SK-N-SH (cell line): ENCODE measurements around the gene MORN3. TPM values are rescaled to one million over a fixed set of nuclear protein-coding genes. Genes with fewer than 3 reads are reported as not detected.

Experiments
- CTCF ChIA-PET: fragments of 300-600, 350-600 bp; formaldehyde crosslinking; extraction: SDS; loops from one replicate; lab custom pipeline; 2021; lab: Yijun Ruan, JAX
- POLR2A ChIA-PET: fragments of 350-600 bp; sonication (Branson Sonifier 250); formaldehyde crosslinking; extraction: SDS; loops from one replicate; lab custom pipeline; 2020; ENCODE audit warnings: antibody characterized with exemption, inconsistent platforms; lab: Yijun Ruan, JAX
- DNase-seq: peaks from one replicate; pipeline ENCODE4 v3.0.0; 2012
- H2AFZ ChIP-seq: fragments of 200-600 bp; sonication (generic); 2 replicates; pipeline ENCODE4 v1.8.1; 2016; ENCODE audit warnings: antibody characterized with exemption, mild to moderate bottlenecking, low read depth
- H3F3A ChIP-seq: fragments of 200-600 bp; sonication (generic); replicated peaks from 2 replicates; pipeline ENCODE3; 2016; ENCODE audit warnings: antibody characterized with exemption, mild to moderate bottlenecking; ENCODE audit not compliant: insufficient read depth
- H3K27ac ChIP-seq, 2 experiments: fragments of 200-500 bp in 1 of 2; fragments of 200-600 bp in 1 of 2; sonication (Bioruptor generic) in 1 of 2; sonication (generic), shearing (Covaris generic) in 1 of 2; 2 replicates each; pipeline versions ENCODE4 v1.5.1 to v1.6.1; 2014 to 2016; ENCODE audit warnings: low read depth in 2 of 2, inconsistent platforms in 1 of 2, low read length in 1 of 2, mild to moderate bottlenecking in 1 of 2, mixed read lengths in 1 of 2
- H3K27me3 ChIP-seq: fragments of 200-600 bp; sonication (generic), shearing (Covaris generic); 2 replicates; pipeline ENCODE4 v1.6.1; 2016; ENCODE audit warnings: mixed run types; ENCODE audit not compliant: insufficient read depth
- H3K36me3 ChIP-seq, 2 experiments: fragments of 200-500 bp in 1 of 2; fragments of 200-600 bp in 1 of 2; sonication (Bioruptor generic) in 1 of 2; sonication (generic) in 1 of 2; replicated peaks in 1 of 2; 2 replicates each; pipeline versions ENCODE3 to v1.5.1; 2014 to 2016; ENCODE audit warnings: low read length in 1 of 2, mild to moderate bottlenecking in 1 of 2; ENCODE audit not compliant: insufficient read depth in 2 of 2, control insufficient read depth in 1 of 2
- H3K4me1 ChIP-seq, 2 experiments: fragments of 200-500 bp in 1 of 2; fragments of 200-600 bp in 1 of 2; sonication (Bioruptor generic) in 1 of 2; sonication (generic), shearing (Covaris generic) in 1 of 2; 2 replicates each; pipeline versions ENCODE4 v1.5.1 to v1.6.1; 2014 to 2016; ENCODE audit warnings: low read depth in 1 of 2, low read length in 1 of 2, mixed run types in 1 of 2; ENCODE audit not compliant: insufficient read depth in 2 of 2, control insufficient read depth in 1 of 2
- H3K4me2 ChIP-seq: fragments of 200-600 bp; sonication (generic), shearing (Covaris generic); 2 replicates; pipeline ENCODE4 v1.6.1; 2017; ENCODE audit warnings: mixed run types
- H3K4me3 ChIP-seq, 2 experiments: fragments of 200-500 bp in 1 of 2; fragments of 200-600 bp in 1 of 2; sonication (Bioruptor generic) in 1 of 2; sonication (generic), shearing (Covaris generic) in 1 of 2; 2 replicates each; pipeline versions ENCODE4 v1.5.1 to v1.8.1; 2014 to 2016; ENCODE audit warnings: low read depth in 2 of 2, inconsistent platforms in 1 of 2, low read length in 1 of 2, mild to moderate bottlenecking in 1 of 2, mixed read lengths in 1 of 2, moderate library complexity in 1 of 2
- H3K79me2 ChIP-seq: fragments of 200-600 bp; sonication (generic); 2 replicates; pipeline ENCODE4 v1.8.1; 2017; ENCODE audit warnings: mild to moderate bottlenecking; ENCODE audit not compliant: insufficient read depth
- H3K9ac ChIP-seq: fragments of 200-600 bp; sonication (generic); 2 replicates; pipeline ENCODE4 v1.6.1; 2017; ENCODE audit warnings: mixed run types
- H3K9me2 ChIP-seq: fragments of 200-600 bp; sonication (generic); 2 replicates; pipeline ENCODE4 v1.6.1; 2017; ENCODE audit warnings: mixed run types
- H3K9me3 ChIP-seq: fragments of 200-600 bp; sonication (generic); 2 replicates; pipeline ENCODE4 v1.6.1; 2017; ENCODE audit warnings: mixed run types, mild to moderate bottlenecking, moderate library complexity
- H4K20me1 ChIP-seq: fragments of 200-600 bp; sonication (generic); 2 replicates; pipeline ENCODE4 v1.6.1; 2017; ENCODE audit warnings: mild to moderate bottlenecking, mixed run types; ENCODE audit not compliant: insufficient read depth
- CHD2 ChIP-seq: fragments of 150-350 bp; IDR thresholded peaks from 2 replicates; pipeline ENCODE4 v1.6.1; 2018; ENCODE audit warnings: low read length; ENCODE audit not compliant: partially characterized antibody
- ELF1 ChIP-seq: IDR thresholded peaks from 2 replicates; pipeline ENCODE4 v1.4.0; 2012
- EP300 ChIP-seq, 2 experiments: IDR thresholded peaks; 2 replicates each; pipeline versions ENCODE4 v1.4.0 to v1.6.1; 2012; ENCODE audit warnings: borderline replicate concordance in 1 of 2, low read depth in 1 of 2, low read length in 1 of 2
- EZH2phosphoT487 ChIP-seq: fragments of 200-600 bp; sonication (generic); IDR thresholded peaks from 2 replicates; pipeline ENCODE4 v1.6.1; 2017; ENCODE audit warnings: low read depth, mixed run types, mild to moderate bottlenecking, antibody characterized with exemption, moderate library complexity, borderline replicate concordance
- FOSL2 ChIP-seq: IDR thresholded peaks from 2 replicates; pipeline ENCODE4 v1.4.0; 2012; ENCODE audit warnings: low read depth, mild to moderate bottlenecking, moderate library complexity, borderline replicate concordance
- FOXJ3 ChIP-seq: sonication (generic); formaldehyde crosslinking; IDR thresholded peaks from 2 replicates; pipeline ENCODE4 v1.5.1; 2020; ENCODE audit warnings: mild to moderate bottlenecking, missing genetic modification reagents
- FOXM1 ChIP-seq: IDR thresholded peaks from 2 replicates; pipeline ENCODE4 v1.4.0; 2012; ENCODE audit warnings: low read depth, mild to moderate bottlenecking
- GABPA ChIP-seq: IDR thresholded peaks from 2 replicates; pipeline ENCODE4 v1.4.0; 2012; ENCODE audit warnings: low read depth, mild to moderate bottlenecking
- JUND ChIP-seq: IDR thresholded peaks from 2 replicates; pipeline ENCODE4 v1.4.0; 2012
- POLR2AphosphoS5 ChIP-seq: IDR thresholded peaks from 2 replicates; pipeline ENCODE4 v1.6.1; 2012; ENCODE audit warnings: low read depth, low read length
- RAD21 ChIP-seq: IDR thresholded peaks from 2 replicates; pipeline ENCODE4 v1.6.1; 2012; ENCODE audit warnings: mild to moderate bottlenecking, low read length
- RCOR1 ChIP-seq: fragments of 150-350 bp; IDR thresholded peaks from 2 replicates; pipeline ENCODE4 v1.6.1; 2017; ENCODE audit warnings: antibody characterized with exemption, low read length
- SMC3 ChIP-seq: IDR thresholded peaks from 2 replicates; pipeline ENCODE4 v1.6.1; 2012; ENCODE audit warnings: low read depth, low read length, improper control_type of control experiment
- TAF1 ChIP-seq: IDR thresholded peaks from 2 replicates; pipeline ENCODE4 v1.6.1; 2012; ENCODE audit warnings: low read depth, mild to moderate bottlenecking, low read length, moderate library complexity, borderline replicate concordance
- TEAD4 ChIP-seq: IDR thresholded peaks from 2 replicates; pipeline ENCODE4 v1.4.0; 2012; ENCODE audit warnings: mild to moderate bottlenecking, borderline replicate concordance; ENCODE audit not compliant: insufficient read depth
- WGBS: methylation state at CpG from one replicate; pipeline ENCODE4 v1.1.6; 2017; ENCODE audit warnings: low lambda C conversion rate; 5-methylcytosine and 5-hydroxymethylcytosine counted together
- polyA plus RNA-seq, 3 experiments: library from polyadenylated mRNA; depleted of rRNA; stranded (reverse); fragments of >200 nt; gene quantifications; 2 replicates each; pipeline ENCODE4 v1.2.3, GENCODE V29; 2012
- TF ChIP-seq, protein P1 (sequence below): IDR thresholded peaks from 2 replicates; pipeline ENCODE4 v1.4.0; 2012; ENCODE audit warnings: low read depth, borderline replicate concordance
- TF ChIP-seq, protein P2 (sequence below): IDR thresholded peaks from 2 replicates; pipeline ENCODE4 v1.6.1; 2012; ENCODE audit warnings: mild to moderate bottlenecking, low read depth, low read length, moderate library complexity
- TF ChIP-seq, protein P3 (sequence below): IDR thresholded peaks from 2 replicates; pipeline ENCODE4 v1.4.0; 2012; ENCODE audit warnings: low read depth
- TF ChIP-seq, protein P4 (sequence below): IDR thresholded peaks from 2 replicates; pipeline ENCODE4; 2012

The MORN3 gene
- polyA plus RNA-seq, 1 of the 3 experiments (the other 2 are of a cell fraction): 2.7 TPM

DNA sequence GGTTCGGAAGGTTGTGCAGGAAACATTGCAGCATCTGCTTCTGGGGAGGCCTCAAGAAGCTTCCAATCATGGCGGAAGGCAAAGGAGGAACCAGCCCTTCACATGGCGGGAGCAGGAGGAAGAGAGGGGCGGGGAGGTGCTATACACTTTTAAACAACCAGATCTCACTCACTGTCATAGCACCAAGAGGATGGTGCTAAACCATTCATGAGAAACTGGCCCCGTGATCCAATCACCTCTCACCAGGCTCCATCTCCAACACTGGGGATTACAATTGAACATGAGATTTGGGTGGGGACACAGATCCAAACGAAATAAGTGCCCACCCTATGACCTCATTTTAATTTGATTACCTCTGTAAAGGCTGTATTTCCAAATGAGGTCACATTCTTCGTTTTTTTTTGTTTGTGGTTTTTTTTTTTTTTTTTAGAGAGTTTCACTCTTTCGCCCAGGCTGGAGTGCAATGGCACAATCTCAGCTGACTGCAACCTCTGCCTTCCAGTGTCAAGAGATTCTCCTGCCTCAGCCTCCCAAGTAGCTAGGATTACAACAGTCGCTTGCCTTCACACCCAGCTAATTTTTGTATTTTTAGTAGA is 54.5 kb downstream of the MORN3 start:
- H3K4me3 ChIP-seq: no peak overlapping the region
- no peaks in the 10 kb centered on the region for H3K79me2 ChIP-seq
- H3K27me3 ChIP-seq: no peaks in the 10 kb centered on the region
- peaks cover 0 to 7% of the 10 kb centered on the region in 2 experiments; a peak in 1 of 4 replicates for H3K4me1 ChIP-seq
- no peak for DNase-seq
- ChIA-PET CTCF (interaction anchor here (0.6 to 1.9 kb wide), 4 partner anchors 10 to 62 kb away, joined by 3 to 6 read pairs (median 4); no protein-coding TSS in a partner anchor), POLR2A (interaction anchor here (0.6 kb wide), 1 partner anchor 35 kb away, joined by 3 read pairs; no protein-coding TSS in a partner anchor)
- no peaks in the 10 kb centered on the region for H3K9me2 ChIP-seq
- TF ChIP-seq SMC3 (no peak), TAF1 (no peak)
- TF ChIP-seq, protein P1, sequence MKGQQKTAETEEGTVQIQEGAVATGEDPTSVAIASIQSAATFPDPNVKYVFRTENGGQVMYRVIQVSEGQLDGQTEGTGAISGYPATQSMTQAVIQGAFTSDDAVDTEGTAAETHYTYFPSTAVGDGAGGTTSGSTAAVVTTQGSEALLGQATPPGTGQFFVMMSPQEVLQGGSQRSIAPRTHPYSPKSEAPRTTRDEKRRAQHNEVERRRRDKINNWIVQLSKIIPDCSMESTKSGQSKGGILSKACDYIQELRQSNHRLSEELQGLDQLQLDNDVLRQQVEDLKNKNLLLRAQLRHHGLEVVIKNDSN: no peak
- H3F3A ChIP-seq: peaks cover 4% of the 10 kb centered on the region
- H3K9me3 ChIP-seq: no peaks in the 10 kb centered on the region
- H2AFZ ChIP-seq: no peak overlapping the region
- no peak overlapping the region for H3K4me2 ChIP-seq
- H3K36me3 ChIP-seq: no peaks in the 10 kb centered on the region
- no peak overlapping the region for H3K9ac ChIP-seq
- no peaks in the 10 kb centered on the region for H4K20me1 ChIP-seq
- WGBS: 77% methylated on average over 9 of the region's 9 CpGs
- H3K27ac ChIP-seq: no peak overlapping the region

DNA sequence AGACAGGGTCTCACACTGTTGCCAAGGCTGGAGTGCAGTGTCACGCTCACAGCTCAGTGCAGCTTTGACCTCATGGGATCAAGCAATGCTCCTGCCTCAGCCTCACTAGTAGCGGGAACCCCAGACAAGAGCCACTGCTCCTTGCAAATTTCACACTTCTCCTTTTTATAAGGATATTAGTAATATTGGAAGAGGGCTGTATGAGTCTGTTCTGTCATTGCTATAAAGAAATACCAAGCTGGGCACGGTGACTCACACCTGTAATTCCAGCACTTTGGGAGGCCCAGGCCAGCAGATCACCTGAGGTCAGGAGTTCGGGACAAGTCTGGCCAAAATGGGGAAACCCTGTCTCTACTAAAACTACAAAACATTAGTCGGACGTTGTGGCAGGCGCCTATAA is 56.0 kb downstream of the MORN3 start:
- 85% methylated on average over 7 of the region's 7 CpGs for WGBS
- Histone ChIP-seq H4K20me1 (no peaks in the 10 kb centered on the region), H3K9ac (no peak overlapping the region), H3K4me1 (peaks cover 0 to 7% of the 10 kb centered on the region in 2 experiments; a peak in 1 of 4 replicates), H3K9me2 (no peaks in the 10 kb centered on the region), H3F3A (peaks cover 4% of the 10 kb centered on the region), H3K4me3 (no peak overlapping the region), H3K36me3 (no peaks in the 10 kb centered on the region), H3K27me3 (no peaks in the 10 kb centered on the region), H3K9me3 (no peaks in the 10 kb centered on the region), H2AFZ (no peak overlapping the region), H3K27ac (no peak overlapping the region), H3K79me2 (no peaks in the 10 kb centered on the region), H3K4me2 (no peak overlapping the region)
- ChIA-PET POLR2A (no interaction called here), CTCF (interaction anchor here (0.7 to 1.9 kb wide), 4 partner anchors 10 to 61 kb away, joined by 3 to 6 read pairs (median 4); no protein-coding TSS in a partner anchor)
- TF ChIP-seq FOSL2 (no peak), JUND (no peak), EP300 (IDR thresholded peaks at IDR 0.05; ENCODE audit: borderline replicate concordance in 1 of 2, low read depth in 1 of 2, low read length in 1 of 2) (no peak), RAD21 (no peak), TAF1 (no peak), CHD2 (no peak), SMC3 (no peak), POLR2AphosphoS5 (no peak), RCOR1 (no peak), TEAD4 (no peak), FOXJ3 (no peak), GABPA (no peak), EZH2phosphoT487 (no peak), ELF1 (no peak), FOXM1 (no peak)
- TF ChIP-seq, protein P2, sequence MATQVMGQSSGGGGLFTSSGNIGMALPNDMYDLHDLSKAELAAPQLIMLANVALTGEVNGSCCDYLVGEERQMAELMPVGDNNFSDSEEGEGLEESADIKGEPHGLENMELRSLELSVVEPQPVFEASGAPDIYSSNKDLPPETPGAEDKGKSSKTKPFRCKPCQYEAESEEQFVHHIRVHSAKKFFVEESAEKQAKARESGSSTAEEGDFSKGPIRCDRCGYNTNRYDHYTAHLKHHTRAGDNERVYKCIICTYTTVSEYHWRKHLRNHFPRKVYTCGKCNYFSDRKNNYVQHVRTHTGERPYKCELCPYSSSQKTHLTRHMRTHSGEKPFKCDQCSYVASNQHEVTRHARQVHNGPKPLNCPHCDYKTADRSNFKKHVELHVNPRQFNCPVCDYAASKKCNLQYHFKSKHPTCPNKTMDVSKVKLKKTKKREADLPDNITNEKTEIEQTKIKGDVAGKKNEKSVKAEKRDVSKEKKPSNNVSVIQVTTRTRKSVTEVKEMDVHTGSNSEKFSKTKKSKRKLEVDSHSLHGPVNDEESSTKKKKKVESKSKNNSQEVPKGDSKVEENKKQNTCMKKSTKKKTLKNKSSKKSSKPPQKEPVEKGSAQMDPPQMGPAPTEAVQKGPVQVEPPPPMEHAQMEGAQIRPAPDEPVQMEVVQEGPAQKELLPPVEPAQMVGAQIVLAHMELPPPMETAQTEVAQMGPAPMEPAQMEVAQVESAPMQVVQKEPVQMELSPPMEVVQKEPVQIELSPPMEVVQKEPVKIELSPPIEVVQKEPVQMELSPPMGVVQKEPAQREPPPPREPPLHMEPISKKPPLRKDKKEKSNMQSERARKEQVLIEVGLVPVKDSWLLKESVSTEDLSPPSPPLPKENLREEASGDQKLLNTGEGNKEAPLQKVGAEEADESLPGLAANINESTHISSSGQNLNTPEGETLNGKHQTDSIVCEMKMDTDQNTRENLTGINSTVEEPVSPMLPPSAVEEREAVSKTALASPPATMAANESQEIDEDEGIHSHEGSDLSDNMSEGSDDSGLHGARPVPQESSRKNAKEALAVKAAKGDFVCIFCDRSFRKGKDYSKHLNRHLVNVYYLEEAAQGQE: no peak
- TF ChIP-seq, protein P3, sequence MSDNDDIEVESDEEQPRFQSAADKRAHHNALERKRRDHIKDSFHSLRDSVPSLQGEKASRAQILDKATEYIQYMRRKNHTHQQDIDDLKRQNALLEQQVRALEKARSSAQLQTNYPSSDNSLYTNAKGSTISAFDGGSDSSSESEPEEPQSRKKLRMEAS: no peak
- TF ChIP-seq, protein P4, sequence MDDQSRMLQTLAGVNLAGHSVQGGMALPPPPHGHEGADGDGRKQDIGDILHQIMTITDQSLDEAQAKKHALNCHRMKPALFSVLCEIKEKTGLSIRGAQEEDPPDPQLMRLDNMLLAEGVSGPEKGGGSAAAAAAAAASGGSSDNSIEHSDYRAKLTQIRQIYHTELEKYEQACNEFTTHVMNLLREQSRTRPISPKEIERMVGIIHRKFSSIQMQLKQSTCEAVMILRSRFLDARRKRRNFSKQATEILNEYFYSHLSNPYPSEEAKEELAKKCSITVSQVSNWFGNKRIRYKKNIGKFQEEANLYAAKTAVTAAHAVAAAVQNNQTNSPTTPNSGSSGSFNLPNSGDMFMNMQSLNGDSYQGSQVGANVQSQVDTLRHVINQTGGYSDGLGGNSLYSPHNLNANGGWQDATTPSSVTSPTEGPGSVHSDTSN: no peak
- DNase-seq: no peak
